Esophagus muscularis mucosa (tissue), 4 donors: ENCODE results near the gene DMXL1.

Source experiments
- CTCF ChIP-seq, 3 experiments: fragments of 200-600 bp in 2 of 3; fragments of 450-650 bp in 1 of 3; sonication (generic) in 2 of 3; IDR thresholded peaks; one replicate each; pipeline ENCODE4 v1.5.1; 2017 to 2019; ENCODE audit warnings: antibody characterized with exemption in 3 of 3, mild to moderate bottlenecking in 2 of 3, moderate library complexity in 1 of 3
- EP300 ChIP-seq: sonication (generic); formaldehyde crosslinking; IDR thresholded peaks from one replicate; pipeline ENCODE4 v1.6.1; 2017; ENCODE audit warnings: antibody characterized with exemption
- POLR2A ChIP-seq: fragments of 450-650 bp; IDR thresholded peaks from one replicate; pipeline ENCODE4 v1.6.1; 2017; ENCODE audit warnings: antibody characterized with exemption, moderate library complexity, mild to moderate bottlenecking, low read depth
- POLR2AphosphoS5 ChIP-seq, 2 donors: sonication (generic); formaldehyde crosslinking; IDR thresholded peaks; one replicate each; pipeline ENCODE4 v1.6.1; 2017; ENCODE audit warnings: antibody characterized with exemption in 2 of 2

GRCh38 chr5:119274030-119274766 lies 203.3 kb downstream of the DMXL1 start:
- no peak for TF ChIP-seq CTCF (IDR thresholded peaks at IDR 0.05)
- TF ChIP-seq POLR2A: no peak
- TF ChIP-seq POLR2AphosphoS5 (IDR thresholded peaks at IDR 0.05): no peak
- TF ChIP-seq EP300: no peak
